OCI-LY1 (cell line): ENCODE results near the gene SCN4B.

Experiments used
- H2AFZ ChIP-seq: fragments of 200-600 bp; sonication (generic), shearing (Covaris generic); 2 replicates; pipeline ENCODE4 v1.6.0; 2014; ENCODE audit warnings: antibody characterized with exemption, mild to moderate bottlenecking, low read length
- H3F3A ChIP-seq: fragments of 200-600 bp; sonication (generic), shearing (Covaris generic); 2 replicates; pipeline ENCODE4 v1.6.0; 2014; ENCODE audit warnings: mild to moderate bottlenecking, antibody characterized with exemption, low read length, moderate library complexity; ENCODE audit not compliant: insufficient read depth
- H3K27ac ChIP-seq: fragments of 200-600 bp; sonication (generic); 2 replicates; pipeline ENCODE4 v1.5.1; 2014; ENCODE audit warnings: low read length, mixed run types, mild to moderate bottlenecking, low read depth; ENCODE audit not compliant: poor library complexity, severe bottlenecking
- H3K27me3 ChIP-seq: fragments of 200-600 bp; sonication (generic); 2 replicates; pipeline ENCODE4 v1.6.0; 2014; ENCODE audit warnings: antibody characterized with exemption, mild to moderate bottlenecking, low read length, moderate library complexity; ENCODE audit not compliant: insufficient read depth
- H3K36me3 ChIP-seq: fragments of 200-600 bp; sonication (generic); 2 replicates; pipeline ENCODE4 v1.6.1; 2014; ENCODE audit warnings: mild to moderate bottlenecking, antibody characterized with exemption, low read length, moderate library complexity, mixed read lengths; ENCODE audit not compliant: insufficient read depth
- H3K4me1 ChIP-seq: fragments of 200-600 bp; sonication (generic); 2 replicates; pipeline ENCODE4 v1.5.1; 2014; ENCODE audit warnings: mild to moderate bottlenecking, low read length, moderate library complexity; ENCODE audit not compliant: insufficient read depth, severe bottlenecking
- H3K4me2 ChIP-seq: fragments of 200-600 bp; sonication (generic), shearing (Covaris generic); 2 replicates; pipeline ENCODE4 v1.6.1; 2014; ENCODE audit warnings: low read length
- H3K4me3 ChIP-seq: fragments of 200-600 bp; sonication (generic); 2 replicates; pipeline ENCODE4 v1.5.1; 2014; ENCODE audit warnings: low read length, low read depth, mild to moderate bottlenecking, mixed read lengths; ENCODE audit not compliant: poor library complexity, severe bottlenecking
- H3K79me2 ChIP-seq: fragments of 200-600 bp; shearing (Covaris generic); 2 replicates; pipeline ENCODE4 v1.6.1; 2016; ENCODE audit warnings: mixed run types, low read length, mixed read lengths; ENCODE audit not compliant: insufficient read depth
- H3K9ac ChIP-seq: fragments of 200-600 bp; sonication (generic), shearing (Covaris generic); 2 replicates; pipeline ENCODE4 v1.6.1; 2014; ENCODE audit warnings: mild to moderate bottlenecking, low read length, mixed read lengths
- H3K9me2 ChIP-seq: fragments of 200-600 bp; sonication (generic), shearing (Covaris generic); 2 replicates; pipeline ENCODE4 v1.6.1; 2014; ENCODE audit warnings: low read depth, mild to moderate bottlenecking, low read length, mixed read lengths
- H3K9me3 ChIP-seq: fragments of 200-600 bp; shearing (Covaris generic); 2 replicates; pipeline ENCODE4 v1.6.1; 2014; ENCODE audit warnings: low read length, mixed read lengths
- H4K20me1 ChIP-seq: fragments of 200-600 bp; sonication (generic), shearing (Covaris generic); 2 replicates; pipeline ENCODE4 v1.6.0; 2016; ENCODE audit warnings: mild to moderate bottlenecking, low read length; ENCODE audit not compliant: insufficient read depth
- EZH2 ChIP-seq: fragments of 200-600 bp; sonication (generic), shearing (Covaris generic); IDR thresholded peaks from 2 replicates; pipeline ENCODE4 v1.8.0; 2017; ENCODE audit warnings: borderline replicate concordance, mixed run types, mild to moderate bottlenecking, antibody characterized with exemption, low read length, moderate library complexity, mixed read lengths
- TF ChIP-seq, protein P1 (sequence below): fragments of 200-600 bp; sonication (generic), shearing (Covaris generic); IDR thresholded peaks from 2 replicates; pipeline ENCODE4 v1.5.1; 2017; ENCODE audit warnings: mild to moderate bottlenecking, antibody characterized with exemption, low read length, moderate library complexity, mixed read lengths

Gene SCN4B

GRCh38 chr11:118129471-118130172 is 23.0 kb downstream of the SCN4B start:
- H2AFZ ChIP-seq = no peak overlapping the region

GRCh38 chr11:118128721-118129470 is 23.7 kb downstream of the SCN4B start:
- no peaks in the 10 kb centered on the region for H3K27me3 ChIP-seq

More at GRCh38 chr11:118129471-118130172, 23.0 kb downstream of the SCN4B start:
- Histone ChIP-seq H3K4me1 (no peaks in the 10 kb centered on the region), H3F3A (no peaks in the 10 kb centered on the region), H3K27ac (no peak overlapping the region), H3K4me3 (no peak overlapping the region), H3K4me2 (no peak overlapping the region), H3K9me2 (no peaks in the 10 kb centered on the region), H3K9me3 (no peaks in the 10 kb centered on the region), H4K20me1 (no peaks in the 10 kb centered on the region), H3K27me3 (no peaks in the 10 kb centered on the region), H3K36me3 (no peaks in the 10 kb centered on the region), H3K79me2 (no peaks in the 10 kb centered on the region), H3K9ac (no peak overlapping the region)
- no peak for TF ChIP-seq EZH2
- TF ChIP-seq, protein P1, sequence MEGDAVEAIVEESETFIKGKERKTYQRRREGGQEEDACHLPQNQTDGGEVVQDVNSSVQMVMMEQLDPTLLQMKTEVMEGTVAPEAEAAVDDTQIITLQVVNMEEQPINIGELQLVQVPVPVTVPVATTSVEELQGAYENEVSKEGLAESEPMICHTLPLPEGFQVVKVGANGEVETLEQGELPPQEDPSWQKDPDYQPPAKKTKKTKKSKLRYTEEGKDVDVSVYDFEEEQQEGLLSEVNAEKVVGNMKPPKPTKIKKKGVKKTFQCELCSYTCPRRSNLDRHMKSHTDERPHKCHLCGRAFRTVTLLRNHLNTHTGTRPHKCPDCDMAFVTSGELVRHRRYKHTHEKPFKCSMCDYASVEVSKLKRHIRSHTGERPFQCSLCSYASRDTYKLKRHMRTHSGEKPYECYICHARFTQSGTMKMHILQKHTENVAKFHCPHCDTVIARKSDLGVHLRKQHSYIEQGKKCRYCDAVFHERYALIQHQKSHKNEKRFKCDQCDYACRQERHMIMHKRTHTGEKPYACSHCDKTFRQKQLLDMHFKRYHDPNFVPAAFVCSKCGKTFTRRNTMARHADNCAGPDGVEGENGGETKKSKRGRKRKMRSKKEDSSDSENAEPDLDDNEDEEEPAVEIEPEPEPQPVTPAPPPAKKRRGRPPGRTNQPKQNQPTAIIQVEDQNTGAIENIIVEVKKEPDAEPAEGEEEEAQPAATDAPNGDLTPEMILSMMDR = no peak

DNA sequence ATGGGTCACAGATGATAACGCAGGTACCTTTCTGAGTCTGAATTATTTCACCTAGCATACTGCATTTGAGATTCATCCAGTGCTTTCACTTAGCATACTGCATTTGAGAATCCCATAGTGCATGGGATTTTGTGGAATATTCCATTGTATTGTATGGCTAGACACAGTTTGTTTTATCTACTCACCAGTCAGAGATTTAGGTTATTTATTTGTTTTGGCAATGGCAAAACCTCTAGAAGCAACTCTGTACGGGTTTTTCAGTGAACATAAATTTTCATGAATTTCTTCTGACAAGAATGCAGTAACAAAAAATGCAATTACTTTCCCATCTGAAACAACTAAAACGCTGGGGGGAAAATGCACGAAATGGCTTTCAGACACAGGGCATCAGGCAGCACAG is 24.3 kb downstream of the SCN4B start:
- no peak for TF ChIP-seq EZH2
- TF ChIP-seq, protein P1 = no peak
- no peak overlapping the region for H2AFZ ChIP-seq
- H3K4me2 ChIP-seq = no peak overlapping the region
- no peaks in the 10 kb centered on the region for H3K4me1 ChIP-seq
- no peaks in the 10 kb centered on the region for H3K79me2 ChIP-seq
- no peak overlapping the region for H3K4me3 ChIP-seq
- H3K27me3 ChIP-seq = no peaks in the 10 kb centered on the region
- no peaks in the 10 kb centered on the region for H3F3A ChIP-seq
- no peaks in the 10 kb centered on the region for H3K36me3 ChIP-seq
- H4K20me1 ChIP-seq = no peaks in the 10 kb centered on the region
- no peak overlapping the region for H3K27ac ChIP-seq
- no peaks in the 10 kb centered on the region for H3K9me2 ChIP-seq
- H3K9me3 ChIP-seq = no peaks in the 10 kb centered on the region
- H3K9ac ChIP-seq = no peak overlapping the region

More at GRCh38 chr11:118128721-118129470, 23.7 kb downstream of the SCN4B start:
- no peaks in the 10 kb centered on the region for H3K9me2 ChIP-seq
- no peaks in the 10 kb centered on the region for H3F3A ChIP-seq
- H4K20me1 ChIP-seq = no peaks in the 10 kb centered on the region
- no peak overlapping the region for H3K4me3 ChIP-seq
- H3K4me1 ChIP-seq = no peaks in the 10 kb centered on the region
- H2AFZ ChIP-seq = no peak overlapping the region
- no peaks in the 10 kb centered on the region for H3K9me3 ChIP-seq
- H3K79me2 ChIP-seq = no peaks in the 10 kb centered on the region
- TF ChIP-seq, protein P1 = no peak
- no peak for TF ChIP-seq EZH2
- no peak overlapping the region for H3K4me2 ChIP-seq
- H3K36me3 ChIP-seq = no peaks in the 10 kb centered on the region
- no peak overlapping the region for H3K9ac ChIP-seq
- H3K27ac ChIP-seq = no peak overlapping the region
